Measurements from ENCODE around the gene PPP2R2D. TPM values are rescaled to one million over a fixed set of nuclear protein-coding genes. Genes with fewer than 3 reads are reported as not detected.
A peak's percentile ranks its signal among the peaks of the same experiment; 100 is the strongest.

The PPP2R2D gene
- 49.5 TPM for polyA plus RNA-seq (ENCODE audit: insufficient read length)
- long read RNA-seq, donor 1, full-length matches to known transcripts, result 6 of 6 reads
- long read RNA-seq, donor 1, partial matches to known transcripts, result 0 of 6 reads
- long read RNA-seq, donor 1, other reads (novel, unspliced or antisense), result 0 of 6 reads
- long read RNA-seq, donor 2, full-length matches to known transcripts, result 8 of 446 reads
- long read RNA-seq, donor 2, partial matches to known transcripts, result 322 of 446 reads
- long read RNA-seq, donor 2, other reads (novel, unspliced or antisense), result 116 of 446 reads
- long read RNA-seq, donor 3, full-length matches to known transcripts, result 2 of 129 reads
- long read RNA-seq, donor 3, partial matches to known transcripts, result 71 of 129 reads
- long read RNA-seq, donor 3, other reads (novel, unspliced or antisense), result 56 of 129 reads
- long read RNA-seq, donor 4, result 0 reads
- long read RNA-seq, donor 5, full-length matches to known transcripts, result 4 of 4 reads
- long read RNA-seq, donor 5, partial matches to known transcripts, result 0 of 4 reads
- long read RNA-seq, donor 5, other reads (novel, unspliced or antisense), result 0 of 4 reads
- long read RNA-seq, donor 6, full-length matches to known transcripts, result 2 of 7 reads
- long read RNA-seq, donor 6, partial matches to known transcripts, result 5 of 7 reads
- long read RNA-seq, donor 6, other reads (novel, unspliced or antisense), result 0 of 7 reads
- long read RNA-seq, donor 7, full-length matches to known transcripts, result 5 of 5 reads
- long read RNA-seq, donor 7, partial matches to known transcripts, result 0 of 5 reads
- long read RNA-seq, donor 7, other reads (novel, unspliced or antisense), result 0 of 5 reads
- long read RNA-seq, donor 8, full-length matches to known transcripts, result 1 of 1 reads
- long read RNA-seq, donor 8, partial matches to known transcripts, result 0 of 1 reads
- long read RNA-seq, donor 8, other reads (novel, unspliced or antisense), result 0 of 1 reads

DNA sequence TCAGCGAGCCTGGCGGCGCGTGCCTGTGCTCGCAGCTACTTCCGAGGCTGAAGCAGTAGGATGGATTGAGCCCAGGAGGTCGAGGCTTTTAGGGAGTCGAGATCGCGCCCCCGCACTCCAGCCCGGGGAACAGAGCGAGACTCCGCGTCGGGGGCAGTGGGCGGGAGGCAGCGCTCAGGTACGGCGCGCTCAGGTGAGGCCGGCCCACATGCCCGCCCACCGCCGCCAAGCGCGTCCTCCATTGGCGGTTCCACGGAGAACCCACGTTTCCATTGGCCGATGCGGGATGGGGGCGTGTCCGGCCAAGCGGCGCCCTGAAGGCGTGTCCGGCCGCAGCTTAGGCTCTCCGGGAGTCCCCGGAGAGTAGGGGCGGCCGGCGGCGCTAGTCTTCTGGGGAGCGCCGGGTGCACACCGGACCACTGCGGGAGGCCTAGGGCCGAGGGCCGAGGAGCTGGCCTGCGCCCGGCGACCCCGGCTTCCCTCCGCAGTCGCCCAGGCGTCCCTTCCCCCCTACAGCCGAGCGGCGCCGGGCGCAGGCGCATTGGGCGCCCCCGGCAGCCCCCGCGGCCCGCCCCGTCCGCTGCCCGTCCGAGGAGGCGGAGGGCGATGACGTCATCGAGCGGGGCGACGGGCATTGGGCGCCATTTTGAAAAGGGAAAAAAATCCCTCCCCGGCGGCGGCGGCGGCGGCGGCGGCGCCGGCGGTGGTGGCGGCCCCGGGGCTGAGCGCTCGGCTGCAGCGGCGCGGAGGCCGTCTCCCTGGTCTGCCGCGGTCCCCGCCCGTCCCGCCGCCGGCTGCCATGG, at the start of gene PPP2R2D:
Gene PPP2R2D (plus strand): TSS at position 659 of the 803 bp plus-strand sequence. CDS start 141 bp downstream, at position 800.
- peak; percentile 94 for DNase-seq

DNA sequence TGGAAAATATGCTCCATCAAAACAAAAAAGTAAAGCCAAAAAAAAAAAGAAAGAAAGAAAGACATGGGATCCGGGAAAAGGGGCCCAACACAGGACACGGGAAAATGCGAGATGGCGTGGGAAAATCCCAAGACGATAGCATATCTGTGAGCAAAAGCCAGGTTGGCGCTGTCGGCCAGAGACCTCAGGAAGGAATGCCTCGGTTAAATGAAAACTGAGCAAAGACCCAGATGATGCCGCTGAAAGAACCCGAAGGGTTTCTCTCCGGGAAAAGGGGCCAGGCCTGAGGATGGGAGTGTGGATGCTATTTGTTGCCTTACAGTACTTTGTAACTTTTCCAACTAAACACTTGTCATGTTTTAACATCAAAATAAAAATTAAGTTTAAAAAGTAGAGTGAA, 49.5 kb upstream of the PPP2R2D start:
- no peak for DNase-seq

DNA sequence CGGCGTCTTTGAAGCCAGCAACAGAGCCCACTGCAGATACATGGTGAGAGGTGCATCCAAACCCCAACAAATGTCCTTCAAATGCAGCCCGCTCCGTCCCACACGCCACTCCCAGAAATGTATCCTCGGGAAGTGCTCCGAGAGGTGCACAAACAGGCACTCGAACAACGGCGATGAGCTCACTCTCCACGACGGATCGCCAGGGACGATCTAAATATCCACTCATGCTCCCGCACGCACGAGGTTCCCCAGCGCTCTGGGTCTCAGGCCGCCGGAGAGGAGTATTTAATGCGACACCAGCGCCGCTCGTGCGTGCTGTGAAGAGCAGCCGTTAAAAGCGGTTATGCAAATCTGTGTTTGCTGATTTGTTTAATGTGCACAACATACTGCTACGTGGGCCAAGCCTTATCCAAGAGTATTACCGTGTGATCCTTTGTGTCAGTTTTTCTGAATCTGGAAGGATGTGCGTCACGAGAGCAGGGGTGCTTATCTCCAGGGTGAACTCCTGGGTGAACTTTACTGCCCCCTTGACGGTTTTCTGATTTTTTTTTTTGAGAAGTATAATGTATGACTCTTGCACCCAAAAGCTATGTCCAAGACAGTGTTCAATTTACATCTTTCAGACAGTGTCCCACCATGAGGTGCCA, 48.5 kb upstream of the PPP2R2D start:
- no peak for DNase-seq

DNA sequence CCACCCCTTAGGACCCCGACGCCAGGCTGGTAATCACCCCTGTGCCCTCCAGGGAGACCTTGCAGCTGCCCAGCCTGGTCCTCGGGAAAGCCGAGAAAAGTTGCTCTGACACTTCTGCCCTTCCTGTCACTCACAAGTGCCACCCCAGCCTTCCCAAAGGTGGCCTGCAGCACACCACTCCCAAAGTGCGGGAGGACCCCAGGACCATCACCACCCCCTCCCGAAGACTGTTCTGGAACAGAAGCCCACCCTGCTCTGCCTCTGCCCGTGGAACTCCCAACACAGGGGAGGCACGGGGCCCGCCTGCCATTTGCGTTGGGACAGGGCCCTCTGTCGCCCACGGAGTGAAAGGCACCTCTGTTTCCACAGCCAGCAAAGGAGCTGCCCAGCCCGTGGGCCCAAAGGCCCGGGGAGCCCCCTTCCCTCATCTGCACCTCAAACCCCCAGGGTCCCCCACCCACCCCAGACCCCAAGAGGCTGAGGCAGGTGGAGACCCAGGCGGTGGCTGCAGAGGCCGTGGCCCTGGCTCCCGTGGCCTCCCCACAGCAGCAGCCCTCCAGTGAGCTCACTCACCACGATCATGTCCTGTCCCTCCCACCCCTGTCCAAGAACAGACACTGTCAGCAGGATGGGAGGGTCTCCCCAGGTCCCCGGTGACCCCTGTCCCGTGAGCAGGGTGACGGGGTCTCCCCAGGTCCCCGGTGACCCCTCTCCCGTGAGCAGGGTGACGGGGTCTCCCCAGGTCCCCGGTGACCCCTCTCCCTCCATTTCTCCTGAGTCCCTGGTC, 47.8 kb upstream of the PPP2R2D start:
- DNase-seq, result no peak

DNA sequence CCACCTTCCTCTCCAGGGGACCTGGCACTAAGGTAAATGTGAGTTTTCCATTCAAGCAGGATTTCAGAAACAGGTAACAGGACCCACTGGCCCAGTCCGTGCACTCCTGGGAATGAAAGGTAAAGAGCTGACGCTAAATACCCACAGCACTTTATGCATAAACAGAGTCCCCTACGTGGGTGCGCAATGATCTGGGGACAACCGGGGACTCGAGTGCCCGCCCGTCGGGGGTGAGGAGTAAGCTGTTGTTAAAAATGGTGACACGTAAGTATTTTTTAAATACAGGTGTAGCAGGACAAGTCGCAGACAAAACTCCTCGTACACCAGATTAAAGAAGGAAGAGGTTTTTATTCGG, 47.2 kb upstream of the PPP2R2D start:
- no peak for DNase-seq

DNA sequence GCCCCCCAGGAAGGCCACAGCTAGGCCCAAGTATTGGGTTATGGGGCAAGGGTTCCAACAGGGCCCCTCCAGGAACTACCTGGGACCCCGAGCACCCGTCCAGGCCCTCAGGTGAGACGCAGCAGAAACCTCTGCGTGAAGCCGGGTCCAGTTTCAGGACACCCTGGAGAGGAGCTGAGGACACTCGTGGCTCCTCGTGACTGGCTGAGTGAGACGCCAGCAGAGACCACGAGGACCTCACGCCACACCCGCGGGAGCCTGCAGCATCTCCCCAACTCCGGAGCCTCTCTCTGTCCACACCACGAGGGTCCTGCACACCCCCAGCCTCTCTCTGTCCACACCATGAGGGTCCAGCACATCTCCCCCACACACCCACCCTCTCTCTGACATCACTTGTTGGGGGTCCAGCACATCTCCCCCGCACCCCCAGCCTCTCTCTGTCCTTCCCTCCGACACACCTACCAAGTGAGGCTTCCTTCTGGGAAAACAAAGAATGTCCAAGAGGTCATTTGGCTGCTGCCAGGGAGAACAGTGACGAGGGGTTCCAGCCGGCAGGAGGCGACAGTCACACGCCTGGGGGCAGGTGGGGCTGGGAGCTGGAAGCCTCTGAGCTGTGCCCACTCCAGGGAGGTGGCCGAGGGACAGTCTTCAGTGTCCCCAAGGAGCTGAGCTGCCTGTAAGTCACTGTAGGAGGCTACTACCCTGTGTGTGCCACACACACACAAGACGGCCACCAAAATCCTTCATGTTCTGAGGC, 46.1 kb upstream of the PPP2R2D start:
- DNase-seq, result no peak

DNA sequence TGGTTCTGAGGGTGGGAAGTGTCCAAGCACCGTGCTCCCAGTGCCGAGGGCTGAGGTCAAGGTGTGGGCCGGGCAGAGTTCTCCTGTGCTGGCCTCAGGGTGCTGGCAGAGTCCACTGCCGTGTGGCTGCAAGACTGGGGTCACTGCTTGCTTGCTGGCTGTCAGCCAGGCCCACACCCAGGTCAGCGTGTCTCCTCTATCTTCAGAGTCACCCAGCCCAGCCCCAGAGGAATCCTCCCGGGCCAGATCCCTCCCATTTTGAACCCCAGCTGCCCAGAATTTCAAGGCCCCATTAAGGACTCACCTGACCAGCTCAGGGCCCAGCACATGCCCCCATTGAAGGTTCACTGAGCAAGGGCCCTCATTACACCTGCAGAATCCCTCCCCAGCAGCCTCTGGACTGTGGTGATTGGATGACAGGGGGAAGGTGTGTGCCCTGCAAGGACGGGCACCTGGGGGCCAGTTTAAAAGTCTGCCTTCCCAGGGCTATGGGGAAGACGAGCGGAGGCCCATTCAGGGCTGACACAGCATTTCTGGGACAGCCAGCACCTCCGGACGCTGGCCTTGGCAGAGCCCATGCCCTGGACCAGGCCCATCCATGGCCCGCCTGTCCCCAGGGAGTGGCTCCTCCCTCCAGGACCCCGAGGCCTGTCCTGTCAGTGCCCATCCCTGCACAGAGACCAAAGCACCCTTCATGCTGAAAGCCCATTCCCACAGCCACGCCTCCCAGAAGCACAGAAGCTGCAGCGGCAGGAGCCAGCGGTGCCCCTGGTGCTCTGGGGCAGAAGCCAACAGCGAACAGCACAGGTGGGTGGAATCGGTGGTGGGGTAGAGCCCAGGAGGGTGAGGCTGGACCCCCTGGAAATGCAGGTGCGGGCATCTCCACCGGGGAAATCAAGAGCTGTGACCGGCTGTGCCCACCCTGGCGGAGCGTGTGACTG, 45.1 kb upstream of the PPP2R2D start:
- DNase-seq, result no peak

DNA sequence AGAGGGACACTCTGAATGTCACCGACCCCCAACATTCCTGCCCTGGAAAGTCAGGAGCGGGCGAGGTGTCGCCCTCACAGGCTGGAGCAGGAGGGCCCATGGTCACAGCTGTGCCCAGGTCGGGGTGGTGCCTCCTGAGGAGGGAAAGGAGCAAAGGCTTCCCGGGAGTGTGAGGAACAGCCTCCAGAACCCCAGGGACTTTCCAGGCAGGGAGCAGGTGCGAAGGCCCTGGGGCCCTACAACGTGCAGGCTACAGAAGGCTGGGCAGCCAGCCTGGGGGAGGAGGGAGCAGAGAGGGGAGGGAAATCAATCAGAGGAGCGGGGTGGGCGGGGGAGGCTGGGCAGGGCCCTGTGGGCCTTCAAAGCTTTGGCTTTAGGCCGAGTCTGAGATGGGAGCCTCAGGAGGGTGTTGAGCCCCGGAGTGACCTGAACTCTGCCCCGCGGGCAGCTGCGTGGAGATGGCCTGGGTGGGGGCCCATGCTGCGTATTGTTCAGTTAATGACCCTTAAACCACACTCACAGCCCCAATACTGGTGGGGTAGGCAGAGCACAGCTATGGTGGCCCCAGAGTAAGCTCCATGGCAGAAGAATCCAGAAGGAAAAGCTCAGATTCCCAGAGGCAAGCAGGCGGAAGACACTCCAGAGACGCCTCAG, 44.2 kb upstream of the PPP2R2D start:
- no peak for DNase-seq

DNA sequence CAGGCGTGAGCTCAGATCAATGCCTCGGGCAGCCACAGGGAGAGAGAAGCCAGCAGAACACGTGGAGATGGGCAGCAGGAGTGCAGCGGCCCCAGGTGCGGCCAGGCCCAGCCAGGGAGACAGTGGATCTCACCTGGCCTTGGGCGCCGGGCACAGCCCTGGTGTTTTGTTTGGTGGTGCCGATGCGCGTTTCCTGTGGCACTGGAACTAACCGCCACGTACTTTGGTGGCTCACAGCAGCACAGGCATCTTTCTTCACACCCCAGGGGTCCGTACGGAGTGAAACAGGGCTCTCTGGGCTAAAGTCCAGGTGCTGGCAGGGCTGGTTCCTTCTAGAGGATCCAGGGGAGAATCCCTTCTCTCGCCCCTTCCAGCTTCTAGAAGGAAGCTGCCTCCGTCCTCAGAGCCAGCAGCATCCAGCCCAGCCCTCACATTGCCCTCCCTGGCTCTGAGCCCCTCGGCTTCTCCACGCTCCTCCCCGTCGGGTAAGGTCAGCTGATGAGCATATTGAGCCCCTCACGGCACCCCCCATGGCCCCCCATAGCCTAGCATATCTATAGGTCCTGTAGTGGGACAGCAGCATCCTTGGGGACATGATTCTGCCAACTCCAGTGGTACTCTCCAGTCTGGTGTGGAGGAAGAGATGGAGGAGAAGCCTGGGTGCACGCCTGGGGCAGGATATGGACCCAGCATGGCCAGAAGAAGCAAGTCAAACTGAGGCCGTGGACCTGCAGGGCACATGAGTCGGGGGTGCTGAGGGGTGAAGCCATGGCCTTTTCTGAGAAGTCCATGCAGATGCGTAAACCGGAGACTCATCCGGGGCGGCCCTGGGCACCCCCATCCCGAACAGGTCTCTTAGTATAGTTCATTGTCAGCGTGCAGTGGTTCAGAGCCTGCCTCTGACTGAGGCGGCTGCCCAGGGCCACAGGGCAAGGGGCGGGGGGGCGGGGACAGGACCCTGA, 43.4 kb upstream of the PPP2R2D start:
- DNase-seq, result no peak

DNA sequence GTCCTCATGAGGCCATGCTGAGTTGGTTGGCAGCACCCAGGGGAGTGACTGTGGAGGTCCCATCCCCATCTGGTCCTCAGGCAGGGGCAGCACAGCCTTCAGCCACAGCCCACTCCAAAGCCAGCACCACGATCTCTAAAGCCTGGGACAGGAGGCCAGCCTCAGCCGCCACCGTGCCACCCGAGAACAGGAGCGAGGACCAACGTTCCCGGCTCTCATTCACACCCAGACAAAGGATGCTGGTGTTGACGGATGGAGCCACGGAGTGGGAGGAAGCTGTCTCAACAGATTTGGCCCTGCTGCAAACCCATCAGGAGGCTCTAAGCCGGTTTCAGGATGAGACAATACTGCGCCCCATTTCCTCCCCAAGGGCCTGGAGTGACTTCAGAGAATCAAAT, 42.7 kb upstream of the PPP2R2D start:
- DNase-seq, result no peak

DNA sequence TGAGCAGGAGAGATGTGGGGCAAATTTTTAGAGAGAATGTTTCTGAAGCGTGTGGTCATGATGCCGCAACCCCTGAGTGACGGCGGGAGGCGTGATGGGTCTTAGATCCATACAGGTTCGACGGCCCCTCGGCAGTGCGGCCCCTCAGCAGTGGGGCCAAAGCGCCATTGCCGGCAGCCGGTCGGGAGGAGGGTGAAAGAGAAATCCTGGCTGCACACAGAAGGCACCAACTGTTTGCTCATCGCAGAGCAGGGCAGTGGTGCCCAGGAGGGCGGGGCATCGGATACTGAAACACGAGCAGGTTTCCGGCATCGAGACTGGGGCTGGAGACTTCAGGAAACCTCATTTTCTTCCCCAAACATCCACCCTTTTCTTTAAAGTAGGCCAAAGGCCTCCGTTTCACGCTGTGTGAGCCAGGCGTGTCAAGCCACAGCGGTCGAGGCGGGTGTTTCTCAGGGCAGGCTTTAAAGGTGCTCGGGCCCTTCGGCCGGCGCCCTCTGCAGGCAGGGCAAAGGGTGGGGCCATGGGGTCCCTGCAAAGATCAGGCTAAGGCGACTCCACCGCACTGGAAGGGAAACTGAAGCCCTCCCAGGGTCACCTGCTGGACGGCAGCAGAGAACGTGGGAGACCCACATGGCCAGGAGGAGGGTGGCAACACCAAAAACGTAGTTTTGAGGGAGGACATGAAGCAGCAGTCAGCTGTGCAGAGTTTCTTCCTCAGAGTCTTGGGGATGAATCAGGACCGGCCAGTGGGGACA, 42.0 kb upstream of the PPP2R2D start:
- DNase-seq, result no peak

DNA sequence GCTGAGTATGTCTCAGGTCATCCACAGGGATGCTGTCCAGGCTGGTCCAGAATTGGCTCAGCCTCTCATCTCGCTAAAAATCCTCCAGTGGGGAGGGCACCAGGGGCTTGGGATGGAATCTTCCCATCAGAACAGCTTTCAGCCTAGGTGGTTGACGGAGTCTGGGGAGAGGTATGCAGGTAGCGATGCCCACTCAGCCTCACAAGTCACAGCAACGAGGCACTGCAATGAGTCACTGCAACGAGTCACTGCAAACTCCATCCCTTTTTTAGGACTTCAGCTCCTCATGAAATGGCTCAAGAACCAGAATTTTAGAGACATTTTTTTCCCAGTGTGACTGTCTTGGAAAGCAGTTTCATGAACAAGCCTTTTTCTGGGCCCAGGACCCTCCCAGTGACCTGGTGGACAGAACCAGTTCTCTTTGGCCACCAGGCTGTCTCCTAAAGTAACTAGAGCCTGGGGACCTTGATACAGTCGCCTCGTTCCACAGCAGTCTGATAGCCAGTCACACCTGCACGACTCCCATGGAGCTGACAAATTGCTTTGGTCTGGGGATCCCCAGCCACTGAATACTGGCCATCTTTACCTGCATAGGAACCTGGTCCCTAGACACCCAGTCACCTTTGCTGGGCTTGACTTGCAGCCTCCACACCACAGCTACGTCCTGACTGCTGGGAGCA, 41.3 kb upstream of the PPP2R2D start:
- no peak for DNase-seq

DNA sequence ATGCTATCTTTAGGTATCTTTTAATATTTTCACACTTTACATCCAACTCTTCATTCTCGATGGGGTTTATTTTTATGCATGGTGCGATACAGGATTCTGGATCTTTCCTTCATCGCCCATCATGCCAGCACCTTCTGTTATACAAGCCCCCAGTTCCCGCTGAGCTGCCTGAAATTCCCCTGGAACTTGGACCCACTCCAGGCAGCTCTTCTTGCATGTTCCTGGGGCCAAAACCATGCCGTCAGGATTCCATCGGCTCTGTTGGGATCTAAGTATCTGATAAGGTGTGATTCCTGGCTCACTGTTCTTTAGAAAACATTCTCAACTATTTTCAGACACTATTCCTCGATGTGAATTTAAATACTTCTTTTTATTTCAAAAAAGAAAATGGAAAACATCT, 40.5 kb upstream of the PPP2R2D start:
- no peak for DNase-seq

DNA sequence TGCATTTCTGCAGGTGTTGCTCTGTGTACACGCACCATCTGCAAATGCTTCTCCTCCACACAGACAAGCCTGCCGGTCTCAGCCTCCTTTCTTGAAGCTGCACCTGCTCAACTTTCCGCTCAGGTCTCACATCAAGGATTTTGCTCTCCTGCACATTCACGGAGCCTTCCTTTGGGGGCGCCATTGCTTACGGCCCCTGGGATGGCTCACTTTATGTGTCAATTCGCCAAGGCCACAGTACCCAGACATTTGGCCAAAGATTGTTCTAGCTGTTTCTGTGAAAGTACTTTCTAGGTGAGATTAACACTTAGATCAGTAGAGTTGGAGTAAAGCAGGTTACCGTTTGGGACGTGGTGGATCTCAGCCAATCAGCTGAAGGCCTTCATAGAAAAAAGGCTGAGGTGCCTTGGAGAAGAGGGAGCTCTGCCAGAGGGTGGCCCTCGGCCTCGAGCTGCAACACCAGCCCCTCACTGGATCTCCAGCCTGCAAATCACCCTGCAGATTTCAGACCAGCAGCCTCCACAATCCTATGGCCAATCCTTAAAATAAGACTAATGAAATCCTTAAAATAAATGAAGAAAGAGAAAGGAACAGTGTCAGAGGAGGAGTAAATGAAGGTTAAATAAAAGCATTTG, 39.9 kb upstream of the PPP2R2D start:
- no peak for DNase-seq

DNA sequence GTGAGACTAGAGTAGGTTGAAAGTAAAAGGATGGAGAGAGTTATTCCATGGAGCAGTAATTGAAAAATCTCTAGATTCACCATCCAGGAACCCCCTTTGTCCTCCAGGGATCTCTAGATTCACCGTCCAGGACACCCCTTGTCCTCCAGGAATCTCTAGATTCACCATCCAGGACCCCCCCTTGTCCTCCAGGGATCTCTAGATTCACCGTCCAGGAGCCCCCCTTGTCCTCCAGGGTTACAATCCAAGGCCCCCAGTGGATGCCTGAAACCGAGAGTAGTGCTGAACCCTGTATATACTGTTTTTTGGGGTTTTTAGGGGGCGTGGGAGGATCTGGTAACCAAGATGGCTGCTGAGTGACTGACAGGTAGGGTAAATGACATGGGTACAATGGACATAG, 38.3 kb upstream of the PPP2R2D start:
- DNase-seq, result no peak

All from left kidney (tissue), 8 donors.